ENCODE data around the gene GSE1. TPM values are rescaled to one million over a fixed set of nuclear protein-coding genes. Genes with fewer than 3 reads are reported as not detected.

Gene GSE1
- total RNA-seq, 4 donors from 2014 or later, result 57.1 to 208 (median 90.5) TPM

- no peak for TF ChIP-seq CTCF (IDR thresholded peaks at IDR 0.05; ENCODE audit: low read depth)
Measured at GRCh38 chr16:85628645-85629044, 15.5 kb downstream of the GSE1 start.

DNA sequence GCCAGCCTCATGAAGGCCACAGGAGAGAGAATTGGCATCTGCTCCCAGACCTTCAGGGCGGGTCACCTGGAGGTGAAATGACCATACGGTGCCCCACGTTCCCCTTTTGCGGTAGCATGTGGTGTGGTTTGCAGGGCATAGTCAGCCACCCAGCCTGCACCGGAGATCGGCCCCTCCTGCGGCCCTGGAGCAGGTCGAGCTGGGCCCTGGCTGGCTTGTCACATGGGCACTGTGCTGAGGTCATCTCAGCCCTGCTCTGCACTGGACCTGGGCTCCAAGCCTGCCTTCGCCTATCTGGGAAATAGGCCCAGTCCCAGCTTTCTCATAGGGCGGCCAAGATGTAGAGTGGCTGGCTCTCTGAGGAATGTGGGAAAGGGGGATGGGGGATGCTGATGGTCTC lies 16.2 kb downstream of the GSE1 start:
- no peak for TF ChIP-seq CTCF (IDR thresholded peaks at IDR 0.05; ENCODE audit: low read depth)

DNA sequence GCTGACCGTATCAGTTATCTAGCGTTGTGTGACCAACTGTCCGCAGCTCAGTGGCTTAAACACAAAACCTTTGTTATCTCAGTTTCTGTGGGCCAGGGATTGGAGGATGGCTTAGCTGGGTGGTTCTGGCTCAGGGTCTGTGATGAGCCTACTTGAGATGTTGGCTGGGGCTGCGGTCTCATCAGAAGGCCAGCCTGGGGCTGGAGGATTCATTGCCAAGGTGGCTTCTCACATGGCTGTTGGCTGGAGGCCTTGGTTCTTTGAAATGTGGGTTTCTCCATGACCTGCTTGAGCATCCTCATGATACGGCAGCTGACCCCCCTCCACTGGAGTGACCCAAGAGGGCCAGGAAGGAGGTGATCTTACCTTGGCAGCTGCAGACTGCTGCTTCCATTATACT lies 16.7 kb downstream of the GSE1 start:
- TF ChIP-seq CTCF (IDR thresholded peaks at IDR 0.05; ENCODE audit: low read depth), result no peak

- TF ChIP-seq CTCF (IDR thresholded peaks at IDR 0.05; ENCODE audit: low read depth), result no peak
Measured at GRCh38 chr16:85631230-85631629, 18.1 kb downstream of the GSE1 start.

DNA sequence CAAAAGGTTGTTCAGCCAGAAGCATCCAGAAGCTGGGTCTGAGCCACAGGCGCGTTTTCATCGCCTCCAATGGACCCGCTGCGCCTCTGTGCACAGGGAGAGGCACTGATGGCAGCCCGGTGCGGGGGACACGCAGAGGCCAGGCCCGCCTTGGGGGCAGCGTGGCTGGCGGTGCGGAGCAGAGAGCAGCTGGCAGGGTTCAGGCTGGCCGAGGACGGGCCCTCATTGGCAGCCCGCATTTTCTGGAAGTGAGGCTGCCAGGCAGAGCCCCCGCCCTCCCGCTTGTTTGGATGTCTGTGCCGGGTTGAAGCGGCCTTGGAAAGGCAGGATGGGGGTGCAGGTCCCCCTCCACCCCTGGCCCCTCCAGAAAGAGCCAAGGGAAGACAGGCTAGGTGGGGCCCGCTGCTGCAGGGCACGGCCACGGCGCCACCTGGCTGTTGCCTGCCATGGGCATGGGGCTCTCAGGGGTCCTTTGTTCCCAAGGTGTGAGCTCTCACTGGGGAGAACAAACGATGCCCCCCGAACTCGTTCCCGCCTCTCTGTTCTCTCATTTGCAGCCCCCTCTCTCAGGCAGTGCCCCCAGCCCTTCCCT lies 18.8 kb downstream of the GSE1 start:
- TF ChIP-seq CTCF (IDR thresholded peaks at IDR 0.05; ENCODE audit: low read depth), result no peak

DNA sequence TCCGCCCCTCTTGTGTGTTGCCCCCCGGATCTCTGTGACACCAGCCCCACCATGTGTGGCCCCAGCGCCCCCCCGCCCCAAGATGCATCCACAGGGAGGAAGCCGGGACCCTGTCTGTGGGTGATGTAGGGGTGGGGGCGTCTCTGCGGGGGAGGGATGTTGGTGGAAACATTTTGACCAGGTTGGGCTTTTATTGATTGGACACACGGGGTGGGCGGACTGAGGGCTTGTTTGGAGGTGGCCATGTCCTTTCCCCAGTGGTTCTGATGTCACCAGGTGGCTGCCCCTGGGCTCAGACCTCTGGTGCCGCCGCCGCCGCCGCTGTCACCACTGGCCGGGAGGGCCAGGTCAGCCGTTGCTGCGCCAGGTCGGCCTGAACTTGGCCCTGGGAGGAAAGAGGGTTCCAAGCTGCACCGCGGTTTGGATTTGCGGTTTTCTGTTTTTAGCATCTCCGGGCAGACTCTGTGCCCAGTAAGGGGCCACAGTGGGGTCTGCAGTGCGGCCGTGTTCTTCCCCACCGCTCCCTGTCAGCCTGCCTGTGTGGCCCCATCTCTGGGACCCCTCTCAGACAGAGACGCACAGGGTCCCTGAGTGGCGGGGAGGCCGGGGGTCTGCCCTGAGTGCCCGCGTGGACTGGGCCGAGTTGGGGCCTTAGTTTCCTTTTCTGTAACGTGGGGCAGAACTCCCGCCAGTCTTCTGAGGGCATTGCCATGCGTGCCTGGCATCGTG lies 19.8 kb downstream of the GSE1 start:
- TF ChIP-seq CTCF (IDR thresholded peaks at IDR 0.05; ENCODE audit: low read depth), result no peak

DNA sequence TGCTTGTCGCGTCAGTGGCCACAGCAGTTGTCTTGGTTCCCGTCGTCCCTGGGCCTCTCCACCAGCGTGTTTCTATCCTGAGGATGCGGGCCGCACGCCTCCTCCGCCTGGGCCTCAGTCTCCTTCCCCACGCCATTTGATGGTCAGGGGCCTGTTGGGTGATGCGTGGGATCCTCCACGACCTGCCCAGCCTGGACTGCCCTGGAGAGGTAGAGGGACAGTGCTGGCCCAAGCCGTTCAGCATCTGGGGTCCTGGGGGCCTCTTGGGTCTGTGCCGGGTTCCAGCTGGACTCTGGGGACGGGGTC lies 20.3 kb downstream of the GSE1 start:
- TF ChIP-seq CTCF (IDR thresholded peaks at IDR 0.05; ENCODE audit: low read depth), result no peak

All from subcutaneous adipose tissue (tissue), 4 donors.